HepG2 (cell line): ENCODE data around the gene MSRB3. TPM values are rescaled to one million over a fixed set of nuclear protein-coding genes. Genes with fewer than 3 reads are reported as not detected.

Source experiments
- ATAC-seq: fragments of 200-7000 bp; cut with Tn5 transposase; 3 replicates; pipeline ENCODE4 v1.9.1; 2020; ENCODE audit warnings: mild to moderate bottlenecking, moderate library complexity
- BruUV-seq: library from RNA; stranded (reverse); fragments of 400-500 nt; replicated peaks from 2 replicates; lab custom pipeline; 2021; lab: Mats Ljungman, UMichigan
- CTCF ChIA-PET: fragments of 300-600 bp; formaldehyde crosslinking; extraction: SDS; loops from one replicate; lab custom pipeline; 2021; ENCODE audit warnings: low total read pairs, inconsistent platforms, low intra/inter-chr PET ratio; lab: Yijun Ruan, JAX
- POLR2A ChIA-PET: fragments of 350-600 bp; sonication (Branson Sonifier 250); formaldehyde crosslinking; loops from one replicate; lab custom pipeline; 2020; ENCODE audit warnings: antibody characterized with exemption, inconsistent platforms; lab: Yijun Ruan, JAX
- DNase-seq: peaks from one replicate; pipeline ENCODE4 v3.0.0-alpha.2; 2015; ENCODE audit warnings: low spot score
- FAIRE-seq: peaks from 3 replicates; lab custom pipeline; 2011; peaks lifted over from hg19 to GRCh38; lab: Jason Lieb, UNC
- H2AFZ ChIP-seq: one replicate; pipeline ENCODE4 v1.6.1; 2011; ENCODE audit warnings: low read length, inconsistent platforms
- H3K27ac ChIP-seq: fragments of 300-600 bp; 3 replicates; pipeline ENCODE4 v1.8.0; 2011; ENCODE audit warnings: mixed run types, mild to moderate bottlenecking, mixed read lengths, low read length, inconsistent platforms; ENCODE audit not compliant: insufficient read depth; ENCODE audit errors: extremely low read length
- H3K27me3 ChIP-seq, 2 experiments: fragments of 200-600 bp in 1 of 2; 2 replicates in 1 of 2; 3 replicates in 1 of 2; pipeline versions ENCODE4 v1.6.0 to v1.8.0; 2011; ENCODE audit warnings: low read length in 2 of 2, mild to moderate bottlenecking in 2 of 2, moderate library complexity in 2 of 2, inconsistent platforms in 1 of 2; ENCODE audit not compliant: insufficient read depth in 2 of 2, control insufficient read depth in 1 of 2
- H3K36me3 ChIP-seq, 2 experiments: fragments of 200-600 bp in 1 of 2; replicated peaks in 1 of 2; 2 replicates in 1 of 2; 3 replicates in 1 of 2; pipeline versions ENCODE4 v1.5.1 to v1.8.0; 2011; ENCODE audit warnings: low read length in 2 of 2, inconsistent platforms in 1 of 2; ENCODE audit not compliant: insufficient read depth in 2 of 2, control insufficient read depth in 1 of 2
- H3K4me1 ChIP-seq: 2 replicates; pipeline ENCODE4 v1.5.1; 2012; ENCODE audit warnings: low read length, inconsistent platforms; ENCODE audit not compliant: insufficient read depth
- H3K4me2 ChIP-seq: 2 replicates; pipeline ENCODE4 v1.6.0; 2011; ENCODE audit warnings: low read depth, low read length, inconsistent platforms
- H3K4me3 ChIP-seq, 3 experiments: fragments of 200-600 bp in 1 of 3; sonication (generic), shearing (Covaris generic) in 1 of 3; replicated peaks in 1 of 3; 2 replicates each; pipeline ENCODE4 v1.5.1; 2011 to 2016; ENCODE audit warnings: low read length in 3 of 3, inconsistent platforms in 2 of 3, low read depth in 2 of 3, mild to moderate bottlenecking in 2 of 3, control low read depth in 1 of 3, mixed read lengths in 1 of 3; ENCODE audit not compliant: insufficient read depth in 1 of 3
- H3K79me2 ChIP-seq: one replicate; pipeline ENCODE4 v1.6.1; 2011; ENCODE audit warnings: low read length, inconsistent platforms; ENCODE audit not compliant: insufficient read depth
- H3K9ac ChIP-seq: 2 replicates; pipeline ENCODE4 v1.6.0; 2011; ENCODE audit warnings: mild to moderate bottlenecking, low read depth, low read length, inconsistent platforms; ENCODE audit not compliant: insufficient read depth
- H3K9me3 ChIP-seq: 2 replicates; pipeline ENCODE4 v1.5.1; 2012; ENCODE audit warnings: mild to moderate bottlenecking, low read length
- H4K20me1 ChIP-seq: 2 replicates; pipeline ENCODE4 v1.6.0; 2011; ENCODE audit warnings: inconsistent platforms, mild to moderate bottlenecking, low read length, moderate library complexity; ENCODE audit not compliant: insufficient read depth
- DDIT3 ChIP-seq: sonication (generic); formaldehyde crosslinking; IDR thresholded peaks from 2 replicates; pipeline ENCODE4 v1.4.0; 2020; ENCODE audit warnings: mild to moderate bottlenecking, missing genetic modification reagents
- RERE ChIP-seq: IDR thresholded peaks from 2 replicates; pipeline ENCODE4 v1.6.1; 2016; ENCODE audit warnings: low read depth, missing genetic modification reagents, missing compliant biosample characterization
- ZNF773 ChIP-seq: sonication (generic); formaldehyde crosslinking; IDR thresholded peaks from 2 replicates; pipeline ENCODE4 v1.4.0; 2020; ENCODE audit warnings: missing genetic modification reagents, borderline replicate concordance
- in situ Hi-C: cut with HindIII; loops from 2 replicates; pipeline ENCODE4 v1.10.0; 2017; ENCODE audit warnings: low pct_unique_long_range_greater_than_20kb; ENCODE audit not compliant: extremely low pct_ligation_motif_present
- intact Hi-C: fragments of 100-400 bp; cut with micrococcal nuclease; formaldehyde crosslinking; loops from one replicate; pipeline ENCODE4 v1.10.0; 2022; ENCODE audit not compliant: unreplicated experiment
- polyA plus RNA-seq, 8 experiments: library from polyadenylated mRNA; depleted of rRNA in 3 of 8; stranded (reverse) in 7 of 8; unstranded in 1 of 8; fragments of >200 nt; fragmentation: Illumina TruSeq in 4 of 8; extraction: Trizol in 4 of 8; gene quantifications; 2 replicates each; pipeline versions ENCODE4 v1.2.1 to v1.2.3, GENCODE V29; 2011 to 2016; ENCODE audit warnings: low read depth in 4 of 8, missing spikeins in 1 of 8, mixed read lengths in 1 of 8; ENCODE audit not compliant: insufficient read depth in 1 of 8
- total RNA-seq, 5 experiments: library from RNA; depleted of rRNA; stranded (reverse); fragments of >200 nt; fragmentation: Illumina TruSeq; extraction: Trizol; gene quantifications; 2 replicates each; pipeline ENCODE4 v1.2.3, GENCODE V29; 2016; ENCODE audit warnings: low read depth in 1 of 5

Gene MSRB3
- total and polyA plus RNA-seq, 2 of the 13 experiments (the other 11 are each of a cell fraction or from before 2014, with no cell fraction given): 1.5 to 1.9 TPM

GRCh38 chr12:65257986-65258385 lies 20.5 kb upstream of the MSRB3 start:
- Histone ChIP-seq H3K9ac (no peak overlapping the region), H3K4me1 (no peaks in the 10 kb centered on the region), H3K79me2 (no peaks in the 10 kb centered on the region), H3K9me3 (no peaks in the 10 kb centered on the region), H3K27me3 (no peaks in the 10 kb centered on the region), H4K20me1 (no peaks in the 10 kb centered on the region), H3K4me2 (no peak overlapping the region)
- no peak for ATAC-seq
- intact Hi-C loops: no loop called here
- FAIRE-seq: no peak
- TF ChIP-seq ZNF773 (no peak), RERE (CRISPR knock-in tag) (no peak), DDIT3 (CRISPR knock-in tag) (no peak)
- TF ChIP-seq, all 625 proteins: peak for 0
- Histone ChIP-seq H3K36me3 (no peaks in the 10 kb centered on the region), H3K4me3 (no peak overlapping the region), H2AFZ (no peak overlapping the region), H3K27ac (no peak overlapping the region)
- DNase-seq: no peak
- CTCF ChIA-PET: no interaction called here
- no TSS peak for BruUV-seq
- in situ Hi-C loops: loop anchor here (25.0 kb wide), 1 partner anchor 371 kb away; no protein-coding TSS in a partner anchor
- POLR2A ChIA-PET: no interaction called here
